Measurements from ENCODE around the gene CACNB4.

Gene CACNB4

DNA sequence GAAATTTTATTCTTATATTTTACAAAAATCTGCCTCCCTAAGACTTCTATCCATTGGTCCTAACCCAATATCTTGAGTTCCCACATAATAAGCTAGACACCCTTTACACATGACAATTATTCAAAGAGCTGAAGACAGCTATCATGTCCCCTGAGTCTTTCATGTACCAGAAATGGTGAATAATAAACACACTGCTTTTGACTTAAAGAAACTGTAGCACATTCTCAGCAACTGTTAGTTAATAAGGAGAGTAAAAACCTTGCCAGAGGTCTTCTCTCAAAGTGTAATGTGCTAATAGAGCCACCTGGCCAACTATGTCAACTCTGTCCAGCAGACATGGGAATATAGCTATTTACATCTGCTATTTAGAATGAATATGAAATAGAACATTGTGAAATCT lies 160.9 kb downstream of the CACNB4 start:
- TF ChIP-seq POLR2AphosphoS5 (IDR thresholded peaks at IDR 0.05; ENCODE audit: low read depth, low read length) (no peak), SIN3A (IDR thresholded peaks at IDR 0.05; ENCODE audit: borderline replicate concordance, insufficient read depth, low read length) (no peak), FOXP2 (optimal IDR thresholded peaks at IDR 0.05; ENCODE audit: borderline replicate concordance, extremely low read depth, extremely low read length, insufficient read depth) (no peak), TAF1 (IDR thresholded peaks at IDR 0.05; ENCODE audit: borderline replicate concordance, insufficient read depth, low read length) (no peak)
- TF ChIP-seq, protein P1, sequence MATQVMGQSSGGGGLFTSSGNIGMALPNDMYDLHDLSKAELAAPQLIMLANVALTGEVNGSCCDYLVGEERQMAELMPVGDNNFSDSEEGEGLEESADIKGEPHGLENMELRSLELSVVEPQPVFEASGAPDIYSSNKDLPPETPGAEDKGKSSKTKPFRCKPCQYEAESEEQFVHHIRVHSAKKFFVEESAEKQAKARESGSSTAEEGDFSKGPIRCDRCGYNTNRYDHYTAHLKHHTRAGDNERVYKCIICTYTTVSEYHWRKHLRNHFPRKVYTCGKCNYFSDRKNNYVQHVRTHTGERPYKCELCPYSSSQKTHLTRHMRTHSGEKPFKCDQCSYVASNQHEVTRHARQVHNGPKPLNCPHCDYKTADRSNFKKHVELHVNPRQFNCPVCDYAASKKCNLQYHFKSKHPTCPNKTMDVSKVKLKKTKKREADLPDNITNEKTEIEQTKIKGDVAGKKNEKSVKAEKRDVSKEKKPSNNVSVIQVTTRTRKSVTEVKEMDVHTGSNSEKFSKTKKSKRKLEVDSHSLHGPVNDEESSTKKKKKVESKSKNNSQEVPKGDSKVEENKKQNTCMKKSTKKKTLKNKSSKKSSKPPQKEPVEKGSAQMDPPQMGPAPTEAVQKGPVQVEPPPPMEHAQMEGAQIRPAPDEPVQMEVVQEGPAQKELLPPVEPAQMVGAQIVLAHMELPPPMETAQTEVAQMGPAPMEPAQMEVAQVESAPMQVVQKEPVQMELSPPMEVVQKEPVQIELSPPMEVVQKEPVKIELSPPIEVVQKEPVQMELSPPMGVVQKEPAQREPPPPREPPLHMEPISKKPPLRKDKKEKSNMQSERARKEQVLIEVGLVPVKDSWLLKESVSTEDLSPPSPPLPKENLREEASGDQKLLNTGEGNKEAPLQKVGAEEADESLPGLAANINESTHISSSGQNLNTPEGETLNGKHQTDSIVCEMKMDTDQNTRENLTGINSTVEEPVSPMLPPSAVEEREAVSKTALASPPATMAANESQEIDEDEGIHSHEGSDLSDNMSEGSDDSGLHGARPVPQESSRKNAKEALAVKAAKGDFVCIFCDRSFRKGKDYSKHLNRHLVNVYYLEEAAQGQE (IDR thresholded peaks at IDR 0.05; ENCODE audit: insufficient read depth in 1 of 2, low read depth in 2 of 2, low read length in 2 of 2) = no peak

DNA sequence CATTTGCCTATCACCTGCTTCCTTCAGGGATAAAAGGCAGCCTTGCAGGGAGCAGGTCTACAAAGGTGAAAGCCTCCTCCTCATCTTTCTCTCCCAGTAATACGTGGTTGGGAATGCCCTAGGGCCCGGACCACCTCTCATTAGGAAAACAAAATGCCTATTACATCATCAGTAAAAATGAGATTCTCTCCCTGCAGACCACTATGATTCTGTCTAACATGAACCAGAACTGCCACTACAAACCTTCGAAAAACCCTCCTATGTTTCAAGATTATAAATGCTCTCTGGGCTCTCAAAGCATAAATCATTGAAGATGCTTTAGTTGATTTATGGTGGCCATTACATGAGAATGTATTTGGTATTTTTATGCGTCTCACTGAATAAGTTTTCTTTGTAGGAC lies 162.2 kb downstream of the CACNB4 start:
- TF ChIP-seq TAF1 (IDR thresholded peaks at IDR 0.05; ENCODE audit: borderline replicate concordance, insufficient read depth, low read length) = no peak
- TF ChIP-seq, protein P1 (IDR thresholded peaks at IDR 0.05; ENCODE audit: insufficient read depth in 1 of 2, low read depth in 2 of 2, low read length in 2 of 2) = no peak
- TF ChIP-seq POLR2AphosphoS5 (IDR thresholded peaks at IDR 0.05; ENCODE audit: low read depth, low read length) = no peak
- TF ChIP-seq SIN3A (IDR thresholded peaks at IDR 0.05; ENCODE audit: borderline replicate concordance, insufficient read depth, low read length) = no peak
- TF ChIP-seq FOXP2 (optimal IDR thresholded peaks at IDR 0.05; ENCODE audit: borderline replicate concordance, extremely low read depth, extremely low read length, insufficient read depth) = no peak

DNA sequence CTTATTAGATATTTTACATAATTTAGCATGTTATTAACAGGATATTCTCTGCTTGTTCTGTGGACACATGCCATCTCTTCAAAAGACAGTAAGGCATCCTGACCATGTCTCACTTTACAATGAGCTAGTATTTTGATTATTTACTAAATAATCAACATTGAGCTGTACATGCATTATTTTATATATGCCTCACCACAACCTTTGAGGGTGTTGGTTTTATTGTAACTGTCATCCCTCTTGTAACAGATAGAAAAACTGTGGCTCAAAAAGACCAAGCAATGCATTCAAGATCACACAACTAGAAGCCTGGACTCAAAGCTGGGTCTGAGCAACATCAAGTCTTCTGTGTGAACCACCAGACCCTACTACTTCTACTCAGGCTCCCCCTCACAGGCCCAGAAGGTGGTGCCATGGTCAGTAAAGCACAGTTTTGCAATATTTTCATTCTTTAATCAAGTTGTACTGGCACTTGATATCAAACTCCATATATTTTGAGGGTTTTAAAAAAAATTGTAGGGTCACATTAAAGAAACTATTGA lies 165.5 kb downstream of the CACNB4 start:
- TF ChIP-seq, protein P1 (IDR thresholded peaks at IDR 0.05; ENCODE audit: insufficient read depth in 1 of 2, low read depth in 2 of 2, low read length in 2 of 2) = no peak
- TF ChIP-seq SIN3A (IDR thresholded peaks at IDR 0.05; ENCODE audit: borderline replicate concordance, insufficient read depth, low read length) (no peak), FOXP2 (optimal IDR thresholded peaks at IDR 0.05; ENCODE audit: borderline replicate concordance, extremely low read depth, extremely low read length, insufficient read depth) (no peak), POLR2AphosphoS5 (IDR thresholded peaks at IDR 0.05; ENCODE audit: low read depth, low read length) (no peak), TAF1 (IDR thresholded peaks at IDR 0.05; ENCODE audit: borderline replicate concordance, insufficient read depth, low read length) (no peak)

DNA sequence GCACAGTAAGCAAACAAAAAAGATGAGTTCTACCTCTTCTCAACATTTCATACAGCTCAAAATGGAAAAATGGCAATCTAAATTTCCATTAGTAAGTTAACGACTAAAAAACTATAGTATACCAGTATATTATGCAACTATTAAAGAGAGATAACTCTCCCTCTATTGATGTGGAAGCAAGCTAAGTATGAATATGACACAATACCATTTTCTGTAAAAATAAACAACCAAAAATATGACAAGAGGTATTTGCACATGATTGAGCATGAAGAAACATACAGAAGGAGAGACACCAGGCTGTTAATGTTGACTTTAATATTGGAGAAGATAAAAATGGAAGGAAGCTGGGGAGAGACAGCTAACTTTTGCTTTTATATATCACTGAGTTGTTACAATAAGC lies 167.1 kb downstream of the CACNB4 start:
- no peak for TF ChIP-seq POLR2AphosphoS5 (IDR thresholded peaks at IDR 0.05; ENCODE audit: low read depth, low read length)
- TF ChIP-seq TAF1 (IDR thresholded peaks at IDR 0.05; ENCODE audit: borderline replicate concordance, insufficient read depth, low read length) = no peak
- TF ChIP-seq FOXP2 (optimal IDR thresholded peaks at IDR 0.05; ENCODE audit: borderline replicate concordance, extremely low read depth, extremely low read length, insufficient read depth) = no peak
- no peak for TF ChIP-seq SIN3A (IDR thresholded peaks at IDR 0.05; ENCODE audit: borderline replicate concordance, insufficient read depth, low read length)
- TF ChIP-seq, protein P1 (IDR thresholded peaks at IDR 0.05; ENCODE audit: insufficient read depth in 1 of 2, low read depth in 2 of 2, low read length in 2 of 2) = no peak

Data from PFSK-1 (cell line).